ENCODE data around the gene TCHP. TPM values are rescaled to one million over a fixed set of nuclear protein-coding genes. Genes with fewer than 3 reads are reported as not detected.

The TCHP gene
- polyA plus RNA-seq, 1 donor from 2014 or later = 12.8 TPM

GRCh38 chr12:109950625-109951024 is 50.6 kb downstream of the TCHP start:
- Histone ChIP-seq H3K4me2 (ENCODE audit: low read length) (no peak overlapping the region), H3K9me2 (ENCODE audit: insufficient read depth, low read length) (no peaks in the 10 kb centered on the region), H3K36me3 (ENCODE audit: insufficient read depth, low read length) (peaks cover 7% of the 10 kb centered on the region), H3F3A (ENCODE audit: insufficient read depth, low read length, poor library complexity, severe bottlenecking) (no peaks in the 10 kb centered on the region), H3K27me3 (ENCODE audit: insufficient read depth, low read depth, low read length) (no peaks in the 10 kb centered on the region), H3K79me2 (replicated peaks; ENCODE audit: insufficient read depth, low read length) (no peaks in the 10 kb centered on the region), H2AFZ (ENCODE audit: low read depth, low read length) (no peak overlapping the region), H3K4me3 (ENCODE audit: low read length) (no peak overlapping the region), H3K27ac (ENCODE audit: low read length) (no peak overlapping the region), H4K20me1 (ENCODE audit: insufficient read depth) (no peaks in the 10 kb centered on the region), H3K9ac (ENCODE audit: low read length) (no peak overlapping the region), H3K9me3 (ENCODE audit: low read length) (no peaks in the 10 kb centered on the region)
- TF ChIP-seq, protein P1, sequence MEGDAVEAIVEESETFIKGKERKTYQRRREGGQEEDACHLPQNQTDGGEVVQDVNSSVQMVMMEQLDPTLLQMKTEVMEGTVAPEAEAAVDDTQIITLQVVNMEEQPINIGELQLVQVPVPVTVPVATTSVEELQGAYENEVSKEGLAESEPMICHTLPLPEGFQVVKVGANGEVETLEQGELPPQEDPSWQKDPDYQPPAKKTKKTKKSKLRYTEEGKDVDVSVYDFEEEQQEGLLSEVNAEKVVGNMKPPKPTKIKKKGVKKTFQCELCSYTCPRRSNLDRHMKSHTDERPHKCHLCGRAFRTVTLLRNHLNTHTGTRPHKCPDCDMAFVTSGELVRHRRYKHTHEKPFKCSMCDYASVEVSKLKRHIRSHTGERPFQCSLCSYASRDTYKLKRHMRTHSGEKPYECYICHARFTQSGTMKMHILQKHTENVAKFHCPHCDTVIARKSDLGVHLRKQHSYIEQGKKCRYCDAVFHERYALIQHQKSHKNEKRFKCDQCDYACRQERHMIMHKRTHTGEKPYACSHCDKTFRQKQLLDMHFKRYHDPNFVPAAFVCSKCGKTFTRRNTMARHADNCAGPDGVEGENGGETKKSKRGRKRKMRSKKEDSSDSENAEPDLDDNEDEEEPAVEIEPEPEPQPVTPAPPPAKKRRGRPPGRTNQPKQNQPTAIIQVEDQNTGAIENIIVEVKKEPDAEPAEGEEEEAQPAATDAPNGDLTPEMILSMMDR (IDR thresholded peaks at IDR 0.05; ENCODE audit: poor library complexity, severe bottlenecking) = no peak
- TF ChIP-seq RAD21 (conservative IDR thresholded peaks at IDR 0.05) (no peak), POLR2AphosphoS5 (IDR thresholded peaks at IDR 0.05) (no peak), EZH2 (IDR thresholded peaks at IDR 0.05; ENCODE audit: borderline replicate concordance, insufficient read depth, low read length, poor library complexity, severe bottlenecking) (no peak), MXI1 (conservative IDR thresholded peaks at IDR 0.05; ENCODE audit: poor library complexity, severe bottlenecking) (no peak), EP300 (conservative IDR thresholded peaks at IDR 0.05; ENCODE audit: poor library complexity, severe bottlenecking) (no peak), SMC3 (conservative IDR thresholded peaks at IDR 0.05; ENCODE audit: poor library complexity) (no peak), TAF1 (IDR thresholded peaks at IDR 0.05; ENCODE audit: low read depth) (no peak)
- TF ChIP-seq, protein P2, sequence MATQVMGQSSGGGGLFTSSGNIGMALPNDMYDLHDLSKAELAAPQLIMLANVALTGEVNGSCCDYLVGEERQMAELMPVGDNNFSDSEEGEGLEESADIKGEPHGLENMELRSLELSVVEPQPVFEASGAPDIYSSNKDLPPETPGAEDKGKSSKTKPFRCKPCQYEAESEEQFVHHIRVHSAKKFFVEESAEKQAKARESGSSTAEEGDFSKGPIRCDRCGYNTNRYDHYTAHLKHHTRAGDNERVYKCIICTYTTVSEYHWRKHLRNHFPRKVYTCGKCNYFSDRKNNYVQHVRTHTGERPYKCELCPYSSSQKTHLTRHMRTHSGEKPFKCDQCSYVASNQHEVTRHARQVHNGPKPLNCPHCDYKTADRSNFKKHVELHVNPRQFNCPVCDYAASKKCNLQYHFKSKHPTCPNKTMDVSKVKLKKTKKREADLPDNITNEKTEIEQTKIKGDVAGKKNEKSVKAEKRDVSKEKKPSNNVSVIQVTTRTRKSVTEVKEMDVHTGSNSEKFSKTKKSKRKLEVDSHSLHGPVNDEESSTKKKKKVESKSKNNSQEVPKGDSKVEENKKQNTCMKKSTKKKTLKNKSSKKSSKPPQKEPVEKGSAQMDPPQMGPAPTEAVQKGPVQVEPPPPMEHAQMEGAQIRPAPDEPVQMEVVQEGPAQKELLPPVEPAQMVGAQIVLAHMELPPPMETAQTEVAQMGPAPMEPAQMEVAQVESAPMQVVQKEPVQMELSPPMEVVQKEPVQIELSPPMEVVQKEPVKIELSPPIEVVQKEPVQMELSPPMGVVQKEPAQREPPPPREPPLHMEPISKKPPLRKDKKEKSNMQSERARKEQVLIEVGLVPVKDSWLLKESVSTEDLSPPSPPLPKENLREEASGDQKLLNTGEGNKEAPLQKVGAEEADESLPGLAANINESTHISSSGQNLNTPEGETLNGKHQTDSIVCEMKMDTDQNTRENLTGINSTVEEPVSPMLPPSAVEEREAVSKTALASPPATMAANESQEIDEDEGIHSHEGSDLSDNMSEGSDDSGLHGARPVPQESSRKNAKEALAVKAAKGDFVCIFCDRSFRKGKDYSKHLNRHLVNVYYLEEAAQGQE (IDR thresholded peaks at IDR 0.05; ENCODE audit: borderline replicate concordance) = no peak

DNA sequence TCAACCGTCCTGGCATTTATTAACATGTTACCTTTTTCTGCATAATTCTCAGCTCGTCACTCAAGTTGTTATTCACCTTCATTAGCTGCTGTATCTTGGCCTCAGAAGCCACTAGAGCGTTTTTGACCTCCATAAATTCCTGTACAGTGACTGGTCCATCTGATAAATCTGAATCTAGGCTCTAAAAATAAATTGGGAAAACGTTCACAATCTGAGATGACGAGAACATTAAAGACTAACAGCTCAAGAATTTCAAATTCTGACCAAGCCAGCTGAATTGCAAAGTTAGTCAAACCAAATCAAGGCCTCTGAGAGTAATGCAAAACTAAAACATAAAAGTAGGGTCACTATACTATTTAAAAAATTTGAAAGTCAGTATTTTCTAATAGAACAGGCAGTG is 51.1 kb downstream of the TCHP start:
- Histone ChIP-seq H3K4me2 (ENCODE audit: low read length) (no peak overlapping the region), H3F3A (ENCODE audit: insufficient read depth, low read length, poor library complexity, severe bottlenecking) (no peaks in the 10 kb centered on the region), H3K36me3 (ENCODE audit: insufficient read depth, low read length) (peaks cover 7% of the 10 kb centered on the region), H3K4me3 (ENCODE audit: low read length) (no peak overlapping the region), H3K9me3 (ENCODE audit: low read length) (no peaks in the 10 kb centered on the region), H3K9ac (ENCODE audit: low read length) (no peak overlapping the region), H4K20me1 (ENCODE audit: insufficient read depth) (no peaks in the 10 kb centered on the region), H3K9me2 (ENCODE audit: insufficient read depth, low read length) (no peaks in the 10 kb centered on the region), H2AFZ (ENCODE audit: low read depth, low read length) (no peak overlapping the region), H3K27me3 (ENCODE audit: insufficient read depth, low read depth, low read length) (no peaks in the 10 kb centered on the region), H3K79me2 (replicated peaks; ENCODE audit: insufficient read depth, low read length) (no peaks in the 10 kb centered on the region), H3K27ac (ENCODE audit: low read length) (no peak overlapping the region)
- no peak for TF ChIP-seq TAF1 (IDR thresholded peaks at IDR 0.05; ENCODE audit: low read depth)
- TF ChIP-seq, protein P1 (IDR thresholded peaks at IDR 0.05; ENCODE audit: poor library complexity, severe bottlenecking) = no peak
- no peak for TF ChIP-seq EZH2 (IDR thresholded peaks at IDR 0.05; ENCODE audit: borderline replicate concordance, insufficient read depth, low read length, poor library complexity, severe bottlenecking)
- TF ChIP-seq RAD21 (conservative IDR thresholded peaks at IDR 0.05) = no peak
- no peak for TF ChIP-seq SMC3 (conservative IDR thresholded peaks at IDR 0.05; ENCODE audit: poor library complexity)
- TF ChIP-seq, protein P2 (IDR thresholded peaks at IDR 0.05; ENCODE audit: borderline replicate concordance) = no peak
- TF ChIP-seq EP300 (conservative IDR thresholded peaks at IDR 0.05; ENCODE audit: poor library complexity, severe bottlenecking) = no peak
- TF ChIP-seq POLR2AphosphoS5 (IDR thresholded peaks at IDR 0.05) = no peak
- TF ChIP-seq MXI1 (conservative IDR thresholded peaks at IDR 0.05; ENCODE audit: poor library complexity, severe bottlenecking) = no peak
